Mesenchymal stem cell (in vitro differentiated cells and primary cell): ENCODE results near the gene PRSS58. TPM values are rescaled to one million over a fixed set of nuclear protein-coding genes. Genes with fewer than 3 reads are reported as not detected.

Source experiments
- DNase-seq: peaks from one replicate; pipeline ENCODE4 v3.0.0-alpha.2; 2013
- H2AFZ ChIP-seq: one replicate; pipeline ENCODE4 v1.6.1; 2013; ENCODE audit warnings: low read depth, mild to moderate bottlenecking, control low read depth, inconsistent platforms, low read length, moderate library complexity
- H2AK5ac ChIP-seq: 2 replicates; pipeline ENCODE4 v1.6.1; 2013; ENCODE audit warnings: low read length, moderate library complexity, mild to moderate bottlenecking, inconsistent platforms; ENCODE audit not compliant: severe bottlenecking
- H2BK120ac ChIP-seq: one replicate; pipeline ENCODE4 v1.6.1; 2013; ENCODE audit warnings: low read depth, mild to moderate bottlenecking, inconsistent platforms, low read length, moderate library complexity
- H2BK12ac ChIP-seq, 2 experiments: one replicate each; pipeline ENCODE4 v1.6.1; 2013; ENCODE audit warnings: inconsistent platforms in 2 of 2, low read length in 2 of 2, mild to moderate bottlenecking in 2 of 2, moderate library complexity in 2 of 2, control low read depth in 1 of 2
- H2BK15ac ChIP-seq: one replicate; pipeline ENCODE4 v1.6.1; 2013; ENCODE audit warnings: mild to moderate bottlenecking, low read depth, inconsistent platforms; ENCODE audit not compliant: poor library complexity, severe bottlenecking
- H2BK5ac ChIP-seq: 2 replicates; pipeline ENCODE4 v1.6.1; 2013; ENCODE audit warnings: low read depth, mild to moderate bottlenecking, low read length, control low read depth, inconsistent platforms; ENCODE audit not compliant: poor library complexity, severe bottlenecking
- H3K14ac ChIP-seq, 2 experiments: one replicate each; pipeline ENCODE4 v1.6.1; 2013; ENCODE audit warnings: inconsistent platforms in 2 of 2, low read length in 2 of 2, control low read depth in 1 of 2, mild to moderate bottlenecking in 1 of 2, moderate library complexity in 1 of 2
- H3K18ac ChIP-seq, 2 experiments: one replicate each; pipeline ENCODE4 v1.6.1; 2013; ENCODE audit warnings: inconsistent platforms in 2 of 2, low read length in 2 of 2, control low read depth in 1 of 2, low read depth in 1 of 2, mild to moderate bottlenecking in 1 of 2
- H3K23ac ChIP-seq, 2 experiments: one replicate each; pipeline ENCODE4 v1.6.1; 2013; ENCODE audit warnings: inconsistent platforms in 2 of 2, low read length in 2 of 2, mild to moderate bottlenecking in 2 of 2, moderate library complexity in 2 of 2, control low read depth in 1 of 2
- H3K27ac ChIP-seq: 2 replicates; pipeline ENCODE4 v1.5.1; 2013; ENCODE audit warnings: mild to moderate bottlenecking, moderate library complexity, low read length, control low read depth, inconsistent platforms; ENCODE audit not compliant: poor library complexity, severe bottlenecking
- H3K27me3 ChIP-seq, 2 experiments: 2 replicates each; pipeline versions ENCODE4 v1.6.1 to v1.7.0; 2013; ENCODE audit warnings: low read length in 2 of 2, mild to moderate bottlenecking in 2 of 2, moderate library complexity in 2 of 2, control low read depth in 1 of 2, inconsistent platforms in 1 of 2; ENCODE audit not compliant: control insufficient read depth in 1 of 2, insufficient read depth in 1 of 2
- H3K36me3 ChIP-seq, 2 experiments: 2 replicates each; pipeline versions ENCODE4 v1.6.1 to v1.7.0; 2013; ENCODE audit warnings: low read length in 2 of 2, control low read depth in 1 of 2, inconsistent platforms in 1 of 2, low read depth in 1 of 2, mild to moderate bottlenecking in 1 of 2; ENCODE audit not compliant: insufficient read depth in 2 of 2, control insufficient read depth in 1 of 2
- H3K4ac ChIP-seq, 2 experiments: one replicate each; pipeline ENCODE4 v1.6.1; 2013; ENCODE audit warnings: inconsistent platforms in 2 of 2, low read length in 2 of 2, mild to moderate bottlenecking in 2 of 2, moderate library complexity in 2 of 2, control low read depth in 1 of 2, low read depth in 1 of 2
- H3K4me1 ChIP-seq: 2 replicates; pipeline ENCODE4 v1.6.1; 2013; ENCODE audit warnings: low read depth, low read length, control low read depth; ENCODE audit not compliant: control insufficient read depth, insufficient read depth
- H3K4me2 ChIP-seq: 2 replicates; pipeline ENCODE4 v1.6.1; 2013; ENCODE audit warnings: low read length, mild to moderate bottlenecking, inconsistent platforms; ENCODE audit not compliant: poor library complexity, severe bottlenecking
- H3K4me3 ChIP-seq, 2 experiments: 2 replicates each; pipeline versions ENCODE4 v1.5.1 to v1.7.0; 2013; ENCODE audit warnings: low read length in 2 of 2, mild to moderate bottlenecking in 2 of 2, control low read depth in 1 of 2, low read depth in 1 of 2; ENCODE audit not compliant: insufficient read depth in 1 of 2
- H3K79me1 ChIP-seq: replicated peaks from 2 replicates; pipeline ENCODE4 v1.6.1; 2013; ENCODE audit warnings: mild to moderate bottlenecking, control low read depth, low read length, inconsistent platforms; ENCODE audit not compliant: poor library complexity, severe bottlenecking
- H3K9ac ChIP-seq: 2 replicates; pipeline ENCODE4 v1.7.0; 2013; ENCODE audit warnings: mild to moderate bottlenecking, low read length, moderate library complexity
- H3K9me3 ChIP-seq: 2 replicates; pipeline ENCODE4 v1.7.0; 2013; ENCODE audit warnings: mild to moderate bottlenecking, low read length; ENCODE audit not compliant: control insufficient read depth
- H4K8ac ChIP-seq: one replicate; pipeline ENCODE4 v1.6.1; 2013; ENCODE audit warnings: inconsistent platforms, mild to moderate bottlenecking, low read length, moderate library complexity
- H4K91ac ChIP-seq: one replicate; pipeline ENCODE4 v1.6.1; 2013; ENCODE audit warnings: mild to moderate bottlenecking, low read length, inconsistent platforms
- WGBS: methylation state at CpG from one replicate; pipeline ENCODE4 v1.1.7; 2013; ENCODE audit warnings: mixed read lengths; 5-methylcytosine and 5-hydroxymethylcytosine counted together
- polyA plus RNA-seq, 2 experiments: library from polyadenylated mRNA; stranded (reverse); fragments of 200-250 nt; gene quantifications; one replicate each; pipeline ENCODE4 v1.2.3, GENCODE V29; 2013

The PRSS58 gene
- polyA plus RNA-seq (2013, experiment 1 of 2): not detected
- polyA plus RNA-seq (2013, experiment 2 of 2): not detected

GRCh38 chr7:142257958-142258357 is at the start of gene PRSS58:
Gene PRSS58 (minus strand): TSS chr7:142258058. CDS start chr7:142257707, 351 bp downstream.
- Histone ChIP-seq H2AK5ac (no peak within 1 kb of the TSS), H3K9ac (no peak within 1 kb of the TSS), H3K18ac (no peak within 1 kb of the TSS), H3K9me3 (peaks cover 8% of the 10 kb centered on the region), H4K91ac (no peak within 1 kb of the TSS), H2BK15ac (no peak within 1 kb of the TSS), H3K4me1 (no peaks in the 10 kb centered on the region), H2BK12ac (no peak within 1 kb of the TSS), H3K4me3 (no peak within 1 kb of the TSS), H2BK5ac (no peak within 1 kb of the TSS), H3K79me1 (no peaks in the 10 kb centered on the region), H2BK120ac (no peak within 1 kb of the TSS), H3K27me3 (no peaks in the 10 kb centered on the region), H2AFZ (no peak within 1 kb of the TSS), H3K4me2 (no peak within 1 kb of the TSS), H3K23ac (no peak within 1 kb of the TSS), H4K8ac (no peak within 1 kb of the TSS), H3K27ac (no peak within 1 kb of the TSS), H3K4ac (no peak within 1 kb of the TSS), H3K14ac (no peak within 1 kb of the TSS), H3K36me3 (no peaks in the 10 kb centered on the region)
- 39% methylated on average over 1 of the region's 1 CpG for WGBS
- DNase-seq: no peak

- no peaks in the 10 kb centered on the region for H3K4me1 ChIP-seq
- no peak overlapping the region for H2BK120ac ChIP-seq
- WGBS: 82% methylated on average over 11 of the region's 11 CpGs
- H3K4ac ChIP-seq: no peak overlapping the region
- H3K14ac ChIP-seq: no peak overlapping the region
- H3K36me3 ChIP-seq: no peaks in the 10 kb centered on the region
- no peak overlapping the region for H2BK12ac ChIP-seq
- H3K18ac ChIP-seq: no peak overlapping the region
- no peak overlapping the region for H2BK15ac ChIP-seq
- H3K9me3 ChIP-seq: no peaks in the 10 kb centered on the region
- no peaks in the 10 kb centered on the region for H3K79me1 ChIP-seq
- H3K23ac ChIP-seq: no peak overlapping the region
- no peak overlapping the region for H4K8ac ChIP-seq
- H3K9ac ChIP-seq: no peak overlapping the region
- no peak overlapping the region for H3K27ac ChIP-seq
- no peak overlapping the region for H2AK5ac ChIP-seq
- no peak overlapping the region for H2BK5ac ChIP-seq
- peaks cover 9 to 14% of the 10 kb centered on the region in 2 experiments for H3K27me3 ChIP-seq
- no peak overlapping the region for H3K4me2 ChIP-seq
- H4K91ac ChIP-seq: no peak overlapping the region
- DNase-seq: no peak
- no peak overlapping the region for H2AFZ ChIP-seq
- no peak overlapping the region for H3K4me3 ChIP-seq
These were observed 49.5 kb upstream of the PRSS58 start for GRCh38 chr7:142307246-142307900.

- no peak overlapping the region for H3K4me3 ChIP-seq
- no peak overlapping the region for H3K9ac ChIP-seq
- no peak overlapping the region for H3K18ac ChIP-seq
- H3K27ac ChIP-seq: no peak overlapping the region
- 0% methylated on average over 1 of the region's 2 CpGs for WGBS
- H3K4ac ChIP-seq: no peak overlapping the region
- no peak overlapping the region for H3K23ac ChIP-seq
- no peaks in the 10 kb centered on the region for H3K4me1 ChIP-seq
- no peak overlapping the region for H2BK12ac ChIP-seq
- H2BK120ac ChIP-seq: no peak overlapping the region
- H3K36me3 ChIP-seq: no peaks in the 10 kb centered on the region
- DNase-seq: no peak
- no peak overlapping the region for H3K4me2 ChIP-seq
- H4K91ac ChIP-seq: no peak overlapping the region
- no peak overlapping the region for H2AK5ac ChIP-seq
- no peak overlapping the region for H2BK15ac ChIP-seq
- no peak overlapping the region for H4K8ac ChIP-seq
- peaks cover 8 to 16% of the 10 kb centered on the region in 2 experiments for H3K27me3 ChIP-seq
- H3K9me3 ChIP-seq: no peaks in the 10 kb centered on the region
- no peak overlapping the region for H2AFZ ChIP-seq
- H2BK5ac ChIP-seq: no peak overlapping the region
- H3K79me1 ChIP-seq: no peaks in the 10 kb centered on the region
- no peak overlapping the region for H3K14ac ChIP-seq
These were observed 45.8 kb upstream of the PRSS58 start for GRCh38 chr7:142303650-142304049.

GRCh38 chr7:142301923-142302550 is 44.2 kb upstream of the PRSS58 start:
- Histone ChIP-seq H4K91ac (no peak overlapping the region), H2BK12ac (no peak overlapping the region), H3K27me3 (peaks cover 8 to 22% of the 10 kb centered on the region in 2 experiments), H3K23ac (no peak overlapping the region), H3K4me1 (no peaks in the 10 kb centered on the region), H3K4ac (no peak overlapping the region), H2BK120ac (no peak overlapping the region), H3K27ac (no peak overlapping the region), H3K79me1 (no peaks in the 10 kb centered on the region), H3K4me3 (no peak overlapping the region), H3K14ac (no peak overlapping the region), H2AK5ac (no peak overlapping the region), H3K18ac (no peak overlapping the region), H3K9me3 (no peaks in the 10 kb centered on the region), H4K8ac (no peak overlapping the region), H3K4me2 (no peak overlapping the region), H2BK5ac (no peak overlapping the region), H2AFZ (no peak overlapping the region), H3K9ac (no peak overlapping the region), H2BK15ac (no peak overlapping the region), H3K36me3 (no peaks in the 10 kb centered on the region)
- 67% methylated on average over 2 of the region's 3 CpGs for WGBS
- no peak for DNase-seq
